Fibroblast of peridontal ligament (primary cell): ENCODE data around the gene CHRNG.
"Not testable (repeated sequence)": the region's sequence is repeated elsewhere in the genome, so short reads cannot be mapped to it uniquely, and the experiment has no call there.

Experiments
- DNase-seq: peaks from one replicate; pipeline ENCODE4 v3.0.0-alpha.2; 2010; ENCODE audit errors: extremely low read depth

The CHRNG gene

DNA sequence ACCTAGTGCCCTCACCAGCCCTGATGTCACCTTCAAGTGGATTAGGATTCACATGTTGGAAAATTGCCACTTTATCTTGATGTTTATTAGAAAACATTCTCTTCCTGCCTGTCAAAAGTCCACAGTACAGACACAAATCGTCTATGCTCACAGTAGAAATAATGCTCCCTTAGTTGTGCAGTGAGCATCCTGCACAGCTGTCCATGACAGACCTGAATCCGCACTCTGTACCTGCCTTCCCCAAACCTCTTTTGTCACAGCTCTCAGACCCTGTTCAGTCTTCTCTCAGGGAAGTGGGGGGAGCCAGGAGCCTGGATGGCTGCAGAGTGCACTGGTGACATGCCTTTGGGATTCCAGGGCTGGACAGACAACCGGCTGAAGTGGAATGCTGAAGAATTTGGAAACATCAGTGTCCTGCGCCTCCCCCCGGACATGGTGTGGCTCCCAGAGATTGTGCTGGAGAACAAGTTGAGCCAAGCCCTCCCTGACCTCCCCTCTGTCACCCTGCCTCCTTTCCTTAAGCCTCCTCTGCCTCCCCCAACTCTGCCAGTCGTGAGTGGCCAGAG lies 11.5 kb upstream of the CHRNG start:
- no peak for DNase-seq

DNA sequence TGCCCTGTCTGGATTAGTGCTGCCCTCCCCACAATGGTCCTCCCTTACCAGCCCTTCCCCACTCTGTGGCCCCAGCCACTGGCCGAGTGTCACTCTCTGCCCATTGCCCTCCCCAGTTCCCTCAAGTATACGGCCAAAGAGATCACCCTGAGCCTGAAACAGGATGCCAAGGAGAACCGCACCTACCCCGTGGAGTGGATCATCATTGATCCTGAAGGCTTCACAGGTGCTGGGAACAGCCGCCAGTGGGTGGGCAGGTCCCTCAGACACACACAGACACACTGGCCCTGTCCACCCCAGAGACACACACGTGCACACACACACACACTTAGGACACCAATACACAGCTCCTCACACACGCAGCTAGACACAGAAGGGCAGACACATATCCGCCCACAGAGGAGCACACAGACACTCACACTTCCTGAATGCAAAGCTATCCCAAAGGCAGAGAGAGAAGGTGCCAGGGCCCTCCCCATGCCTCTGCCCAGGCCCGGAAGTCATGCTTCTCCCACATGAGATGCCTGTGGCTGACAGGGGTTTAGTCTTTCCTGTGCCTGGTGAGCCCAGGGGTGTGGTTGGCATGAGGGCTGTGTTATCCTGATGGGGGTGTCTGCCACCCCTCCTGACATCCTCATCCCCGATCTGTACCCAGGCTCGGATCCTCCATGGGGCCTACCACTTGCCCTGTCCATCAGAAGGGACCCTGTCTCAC lies 10.6 kb upstream of the CHRNG start:
- no peak for DNase-seq

DNA sequence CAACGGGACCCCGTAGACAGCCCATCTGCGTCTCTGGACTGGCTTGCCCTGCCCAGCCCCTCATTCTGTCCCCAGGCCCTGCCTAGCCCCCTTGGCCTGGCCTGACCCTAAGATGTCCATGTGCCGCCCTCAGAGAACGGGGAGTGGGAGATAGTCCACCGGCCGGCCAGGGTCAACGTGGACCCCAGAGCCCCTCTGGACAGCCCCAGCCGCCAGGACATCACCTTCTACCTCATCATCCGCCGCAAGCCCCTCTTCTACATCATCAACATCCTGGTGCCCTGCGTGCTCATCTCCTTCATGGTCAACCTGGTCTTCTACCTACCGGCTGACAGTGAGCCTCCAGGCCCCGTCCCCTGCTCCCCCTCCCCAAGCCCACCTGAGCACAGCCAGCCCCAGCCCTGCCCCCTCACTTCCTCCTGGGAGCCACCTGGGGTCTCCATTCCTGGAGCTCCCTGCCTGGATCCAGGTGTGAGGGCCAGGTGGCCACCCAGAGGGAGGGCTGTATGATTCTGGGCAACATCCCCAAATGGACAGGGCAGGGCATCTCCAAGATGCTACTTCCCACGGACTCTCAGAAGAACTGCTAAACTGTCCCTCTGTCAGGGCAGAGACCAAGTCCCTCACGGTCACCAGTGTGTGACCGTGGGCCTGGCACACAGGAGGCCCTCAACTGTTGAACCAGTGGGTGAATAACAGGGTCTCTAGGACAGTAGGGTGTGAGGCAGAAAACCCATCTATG lies 9.5 kb upstream of the CHRNG start:
- no peak for DNase-seq

DNA sequence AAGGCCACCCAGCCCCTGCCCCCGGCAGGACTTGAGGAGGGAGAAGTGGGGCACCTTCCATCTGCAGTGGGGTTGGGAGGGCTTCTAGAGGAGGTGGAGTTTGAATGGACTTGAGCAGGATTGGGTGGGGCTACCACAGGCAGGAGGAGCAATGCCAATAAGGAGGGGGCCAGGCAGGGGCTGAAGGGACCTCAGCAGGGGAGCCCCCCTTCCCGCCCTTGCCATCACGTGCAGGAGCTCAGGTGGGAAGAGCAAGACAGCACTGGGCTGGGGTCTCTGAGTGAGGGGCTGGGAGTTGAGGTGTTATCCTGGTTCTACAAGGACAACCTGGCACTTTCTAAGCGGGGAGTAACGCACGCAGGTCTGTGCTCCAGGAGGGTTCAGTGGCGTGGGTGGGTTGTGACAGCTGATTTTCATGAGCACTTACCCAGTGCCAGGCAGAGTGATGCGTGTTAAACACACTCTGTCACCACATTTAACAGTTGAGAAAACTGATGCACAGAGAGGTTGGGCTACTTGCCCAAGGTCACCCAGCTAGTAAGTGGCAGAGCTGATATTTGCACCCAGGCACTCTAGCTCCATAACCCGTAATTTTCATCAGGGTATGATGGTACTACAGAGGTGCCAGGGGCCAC lies 8.7 kb upstream of the CHRNG start:
- no peak for DNase-seq

DNA sequence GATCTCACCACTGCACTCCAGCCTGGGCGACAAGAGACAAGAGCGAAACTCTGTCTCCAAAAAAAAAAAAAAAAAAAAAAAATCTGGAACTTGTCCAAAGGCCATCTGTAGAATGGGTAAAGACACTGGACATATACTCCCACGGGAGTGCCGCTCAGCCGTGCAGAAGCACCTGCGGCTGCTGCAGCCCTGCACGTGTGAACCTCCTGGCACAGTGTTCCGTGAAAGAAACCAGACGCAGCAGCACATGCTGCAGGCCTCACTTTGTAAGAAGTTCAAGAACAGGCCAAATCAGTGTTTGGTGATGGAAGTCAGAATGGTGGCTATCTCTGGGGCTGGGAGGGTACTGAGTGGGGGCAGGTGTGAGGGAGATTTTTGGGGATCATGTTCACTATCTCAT lies 7.1 kb upstream of the CHRNG start:
- DNase-seq = no peak

DNA sequence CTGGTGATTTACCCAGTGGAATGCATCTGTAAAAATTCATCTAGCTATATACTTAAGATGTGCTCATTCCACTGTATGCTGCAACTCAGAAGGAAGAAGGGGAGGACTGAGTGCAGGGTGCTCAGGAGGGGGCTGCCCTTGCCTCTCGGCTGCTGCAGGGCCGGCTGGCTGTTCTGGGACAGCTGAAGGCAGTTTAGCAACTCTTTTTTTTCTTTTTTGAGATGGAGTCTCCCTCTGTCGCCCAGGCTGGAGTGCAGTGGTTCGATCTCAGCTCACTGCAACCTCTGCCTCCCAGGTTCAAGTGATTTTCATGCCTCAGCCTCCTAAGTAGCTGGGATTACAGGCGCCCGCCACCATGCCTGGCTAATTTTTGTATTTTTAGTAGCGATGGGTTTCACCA lies 6.7 kb upstream of the CHRNG start:
- DNase-seq = not testable (repeated sequence)

DNA sequence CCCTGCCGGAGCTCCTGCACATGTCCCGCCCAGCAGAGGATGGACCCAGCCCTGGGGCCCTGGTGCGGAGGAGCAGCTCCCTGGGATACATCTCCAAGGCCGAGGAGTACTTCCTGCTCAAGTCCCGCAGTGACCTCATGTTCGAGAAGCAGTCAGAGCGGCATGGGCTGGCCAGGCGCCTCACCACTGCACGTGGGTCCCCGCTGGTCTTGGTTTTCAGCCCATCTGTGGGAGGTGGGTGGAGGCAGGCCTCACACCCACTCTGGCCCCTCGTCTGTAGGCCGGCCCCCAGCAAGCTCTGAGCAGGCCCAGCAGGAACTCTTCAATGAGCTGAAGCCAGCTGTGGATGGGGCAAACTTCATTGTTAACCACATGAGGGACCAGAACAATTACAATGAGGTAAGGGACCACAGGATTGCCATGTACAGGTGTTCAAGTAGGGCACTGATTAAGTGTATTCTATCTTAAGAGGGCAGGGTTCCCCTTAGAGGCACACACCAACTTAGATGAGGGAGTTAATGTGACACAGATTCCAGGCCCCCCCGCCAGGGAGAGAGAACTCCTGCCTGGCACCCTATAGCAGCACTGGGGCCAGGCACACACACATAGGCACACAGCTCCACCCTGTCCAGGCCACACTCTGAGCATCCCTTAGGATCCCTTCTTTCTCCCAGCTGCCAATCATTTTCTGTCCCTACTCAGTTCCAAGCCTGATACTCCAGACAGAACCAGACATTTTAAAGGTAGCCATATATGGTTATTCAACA lies 5.4 kb upstream of the CHRNG start:
- DNase-seq = no peak

GRCh38 chr2:232534940-232535651 lies 4.4 kb upstream of the CHRNG start:
- no peak for DNase-seq

DNA sequence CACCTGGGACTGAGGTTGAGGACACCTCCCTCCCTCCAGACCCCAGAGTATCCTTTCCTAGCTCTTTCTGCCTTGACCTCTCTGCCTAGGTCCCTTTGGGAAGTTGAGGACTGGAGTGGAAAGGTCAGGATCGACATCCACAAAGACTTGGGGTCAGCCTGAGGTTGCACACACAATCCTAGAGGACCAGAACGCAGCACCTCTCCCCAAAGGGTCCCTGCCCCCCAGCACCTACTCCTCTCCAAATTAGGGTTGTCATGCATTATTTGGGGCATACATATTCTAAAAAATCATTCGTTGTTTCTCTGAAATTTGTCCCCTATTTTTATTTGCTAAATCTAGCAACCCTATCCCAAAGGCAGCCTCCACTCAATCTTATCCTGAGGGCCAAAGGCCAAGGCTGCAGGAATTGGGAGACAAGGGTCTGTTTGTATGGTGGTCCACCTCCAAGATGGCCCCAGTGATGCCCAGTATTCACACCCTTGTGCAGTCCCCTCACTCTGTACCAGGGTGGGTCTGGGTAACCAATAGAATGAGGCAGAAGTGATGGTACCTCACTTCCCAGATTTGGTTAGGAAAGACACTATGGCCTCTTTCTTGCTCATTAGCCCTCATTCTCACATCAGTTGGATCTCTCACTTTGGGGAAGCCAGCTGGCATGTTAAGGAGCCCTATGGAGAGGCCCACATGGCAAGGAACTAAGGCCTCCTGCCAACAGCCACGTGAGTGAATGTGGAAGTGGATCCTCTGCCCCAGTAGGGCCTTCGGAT lies 3.5 kb upstream of the CHRNG start:
- DNase-seq = no peak

- no peak for DNase-seq
These were observed 2.4 kb upstream of the CHRNG start for GRCh38 chr2:232537079-232537478.

GRCh38 chr2:232537499-232537898 lies 2.0 kb upstream of the CHRNG start:
- no peak for DNase-seq

DNA sequence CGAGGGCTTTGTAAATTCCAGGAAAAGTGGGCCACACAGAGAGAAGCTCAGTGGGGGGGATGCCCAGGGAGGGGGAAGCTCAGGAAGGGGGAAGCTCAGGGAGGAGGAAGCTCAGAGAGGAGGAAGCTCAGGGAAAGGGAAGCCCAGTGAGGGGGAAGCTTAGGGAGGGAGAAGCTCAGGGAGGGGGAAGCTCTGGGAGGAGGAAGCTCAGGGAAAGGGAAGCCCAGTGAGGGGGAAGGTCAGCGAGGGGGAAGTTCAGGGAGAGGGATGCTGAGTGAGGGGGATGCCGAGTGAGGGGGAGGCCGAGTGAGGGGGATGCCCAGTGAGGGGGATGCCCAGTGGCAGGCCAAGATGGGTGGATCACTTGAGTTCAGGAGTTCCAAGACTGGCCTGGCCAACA lies 821 bp upstream of the CHRNG start:
- DNase-seq = no peak

DNA sequence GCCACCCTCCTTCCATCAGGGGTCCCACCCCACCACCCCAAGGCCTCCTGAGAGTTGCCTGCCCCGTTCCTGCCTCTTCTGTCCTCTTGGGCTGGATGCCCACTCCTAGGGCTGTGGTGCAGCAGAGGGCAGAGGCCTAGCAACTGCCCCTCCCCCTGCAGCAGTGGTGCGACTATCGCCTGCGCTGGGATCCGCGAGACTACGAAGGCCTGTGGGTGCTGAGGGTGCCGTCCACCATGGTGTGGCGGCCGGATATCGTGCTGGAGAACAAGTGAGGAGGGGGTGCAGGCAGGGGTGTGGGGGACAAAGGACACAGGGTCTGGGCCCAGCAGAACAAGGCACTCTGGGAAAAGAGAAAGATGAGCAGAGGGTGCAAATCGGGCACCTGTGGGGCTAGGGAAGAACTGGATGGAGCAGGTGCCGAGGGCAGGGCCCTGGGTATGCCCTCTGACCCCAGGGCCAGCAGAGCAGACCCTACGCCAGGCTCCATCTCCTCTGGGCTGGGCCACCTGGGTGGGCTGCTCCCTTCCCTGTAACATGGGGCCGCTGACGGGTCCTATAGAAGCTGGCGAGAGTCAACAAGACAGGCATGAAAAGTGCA lies 1.0 kb downstream of the CHRNG start:
- DNase-seq = no peak

DNA sequence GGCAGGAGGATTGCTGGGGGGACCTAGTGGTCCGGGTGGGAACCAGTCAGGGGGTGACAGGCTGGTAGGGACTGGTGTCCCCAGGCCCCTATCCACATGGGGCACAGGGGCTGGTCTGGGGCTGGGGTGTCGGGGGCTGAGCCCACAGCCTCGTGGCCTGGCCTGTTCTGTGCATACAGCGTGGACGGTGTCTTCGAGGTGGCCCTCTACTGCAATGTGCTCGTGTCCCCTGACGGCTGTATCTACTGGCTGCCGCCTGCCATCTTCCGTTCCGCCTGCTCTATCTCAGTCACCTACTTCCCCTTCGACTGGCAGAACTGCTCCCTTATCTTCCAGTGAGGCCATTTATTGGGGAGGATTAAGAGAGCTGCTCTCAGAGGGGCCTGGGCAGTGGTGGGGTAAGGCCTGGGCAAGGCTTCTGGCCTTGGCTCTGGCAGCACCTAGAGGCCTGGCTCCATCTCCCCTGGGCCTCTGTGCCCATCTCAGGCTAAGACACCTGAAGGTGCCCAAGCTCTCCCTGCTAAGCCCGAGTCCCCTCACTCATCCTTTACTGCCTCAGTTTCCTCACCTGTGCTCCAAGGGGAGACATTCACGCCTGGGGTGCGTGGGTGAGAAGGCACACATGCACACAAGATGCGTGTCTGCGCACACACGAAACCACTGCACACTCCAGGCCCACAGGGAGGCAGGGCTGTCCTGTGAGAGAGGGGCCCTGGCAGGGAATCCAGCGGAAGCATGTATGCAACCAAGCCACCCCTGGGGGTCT lies 1.9 kb downstream of the CHRNG start:
- DNase-seq = no peak

- no peak for DNase-seq
These were observed 2.6 kb downstream of the CHRNG start for GRCh38 chr2:232541961-232542714.

DNA sequence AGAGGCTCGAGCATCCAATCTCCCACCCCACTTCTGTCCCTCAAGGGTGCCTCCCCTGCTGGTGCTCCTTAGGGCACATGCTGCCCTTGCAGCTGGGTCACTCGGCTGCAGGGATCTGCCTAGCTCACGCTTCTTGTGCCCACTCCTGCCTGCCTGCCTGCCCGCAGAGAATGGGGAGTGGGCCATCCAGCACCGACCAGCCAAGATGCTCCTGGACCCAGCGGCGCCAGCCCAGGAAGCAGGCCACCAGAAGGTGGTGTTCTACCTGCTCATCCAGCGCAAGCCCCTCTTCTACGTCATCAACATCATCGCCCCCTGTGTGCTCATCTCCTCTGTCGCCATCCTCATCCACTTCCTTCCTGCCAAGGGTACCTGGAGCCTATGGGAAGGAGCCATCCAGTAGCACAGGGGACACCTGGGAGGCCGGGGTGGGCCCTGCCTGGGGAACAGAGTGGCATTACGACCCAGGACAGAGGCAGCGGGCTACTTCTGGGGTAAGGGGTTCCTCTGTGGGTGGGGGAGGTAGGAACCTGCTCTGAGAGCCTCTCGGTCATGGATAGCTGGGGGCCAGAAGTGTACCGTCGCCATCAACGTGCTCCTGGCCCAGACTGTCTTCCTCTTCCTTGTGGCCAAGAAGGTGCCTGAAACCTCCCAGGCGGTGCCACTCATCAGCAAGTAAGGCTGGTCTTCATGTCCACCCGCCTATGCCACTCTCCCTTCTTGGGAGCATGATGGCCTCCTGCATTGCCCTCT lies 3.4 kb downstream of the CHRNG start:
- DNase-seq = no peak

DNA sequence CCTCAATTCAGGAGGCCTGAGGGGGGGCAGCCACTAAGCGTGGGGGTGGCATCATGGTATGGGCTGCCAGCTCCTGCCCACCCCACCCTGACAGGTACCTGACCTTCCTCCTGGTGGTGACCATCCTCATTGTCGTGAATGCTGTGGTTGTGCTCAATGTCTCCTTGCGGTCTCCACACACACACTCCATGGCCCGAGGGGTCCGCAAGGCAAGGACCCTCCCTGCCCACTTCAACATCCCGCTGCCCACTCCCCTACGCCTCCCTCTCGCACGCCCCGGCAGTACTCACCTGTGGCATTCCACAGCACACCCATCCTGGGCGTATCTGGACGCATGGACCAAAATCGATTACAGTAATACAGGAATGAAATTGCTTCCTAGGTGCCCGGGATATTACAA lies 4.0 kb downstream of the CHRNG start:
- no peak for DNase-seq
